Measurements from ENCODE around the gene COX11. TPM values are rescaled to one million over a fixed set of nuclear protein-coding genes. Genes with fewer than 3 reads are reported as not detected.

Gene COX11
- total RNA-seq, 2 experiments from 2014 or later, result 48.6 to 50.0 TPM

GRCh38 chr17:54951286-54951685 is 17.2 kb downstream of the COX11 start:
- Mint-ChIP-seq H3K27me3 (ENCODE audit: low read depth) (peaks cover 4% of the 10 kb centered on the region), H3K9me3 (no peaks in the 10 kb centered on the region), H3K36me3 (ENCODE audit: low read depth) (peaks cover 8% of the 10 kb centered on the region), H3K4me1 (ENCODE audit: low read depth) (no peaks in the 10 kb centered on the region), H3K4me3 (no peak overlapping the region), H3K27ac (no peak overlapping the region)
- intact Hi-C loops (cut with micrococcal nuclease), result no loop called here
- DNase-seq, result no peak
- CTCF ChIA-PET, result no interaction called here

- H3K27ac Mint-ChIP-seq, result no peak overlapping the region
- CTCF ChIA-PET, result no interaction called here
- peaks cover 8% of the 10 kb centered on the region for H3K36me3 Mint-ChIP-seq (ENCODE audit: low read depth)
- H3K4me3 Mint-ChIP-seq, result no peak overlapping the region
- H3K4me1 Mint-ChIP-seq (ENCODE audit: low read depth), result no peaks in the 10 kb centered on the region
- DNase-seq, result no peak
- H3K27me3 Mint-ChIP-seq (ENCODE audit: low read depth), result peaks cover 7% of the 10 kb centered on the region
- no peaks in the 10 kb centered on the region for H3K9me3 Mint-ChIP-seq
- intact Hi-C loops (cut with micrococcal nuclease), result no loop called here
Observed at GRCh38 chr17:54950116-54950515, 18.3 kb downstream of the COX11 start.

GRCh38 chr17:54948380-54948779 is 20.1 kb downstream of the COX11 start:
- no peak for DNase-seq
- H3K4me3 Mint-ChIP-seq, result no peak overlapping the region
- intact Hi-C loops (cut with micrococcal nuclease), result no loop called here
- no peaks in the 10 kb centered on the region for H3K4me1 Mint-ChIP-seq (ENCODE audit: low read depth)
- H3K36me3 Mint-ChIP-seq (ENCODE audit: low read depth), result peaks cover 8% of the 10 kb centered on the region
- CTCF ChIA-PET, result no interaction called here
- no peak overlapping the region for H3K27ac Mint-ChIP-seq
- peaks cover 7% of the 10 kb centered on the region for H3K27me3 Mint-ChIP-seq (ENCODE audit: low read depth)
- no peaks in the 10 kb centered on the region for H3K9me3 Mint-ChIP-seq

- H3K9me3 Mint-ChIP-seq, result no peaks in the 10 kb centered on the region
- H3K27ac Mint-ChIP-seq, result no peak overlapping the region
- DNase-seq, result no peak
- CTCF ChIA-PET, result no interaction called here
- intact Hi-C loops (cut with micrococcal nuclease), result no loop called here
- no peaks in the 10 kb centered on the region for H3K4me1 Mint-ChIP-seq (ENCODE audit: low read depth)
- H3K27me3 Mint-ChIP-seq (ENCODE audit: low read depth), result peaks cover 7% of the 10 kb centered on the region
- peaks cover 5% of the 10 kb centered on the region for H3K36me3 Mint-ChIP-seq (ENCODE audit: low read depth)
- no peak overlapping the region for H3K4me3 Mint-ChIP-seq
Observed at GRCh38 chr17:54947396-54947795, 21.1 kb downstream of the COX11 start.

- intact Hi-C loops (cut with micrococcal nuclease), result no loop called here
- no peak for DNase-seq
- Mint-ChIP-seq H3K36me3 (ENCODE audit: low read depth) (no peaks in the 10 kb centered on the region), H3K9me3 (no peaks in the 10 kb centered on the region), H3K27ac (no peak overlapping the region), H3K27me3 (ENCODE audit: low read depth) (peaks cover 7% of the 10 kb centered on the region), H3K4me1 (ENCODE audit: low read depth) (no peaks in the 10 kb centered on the region), H3K4me3 (no peak overlapping the region)
- CTCF ChIA-PET, result no interaction called here
Observed at GRCh38 chr17:54945671-54946070, 22.8 kb downstream of the COX11 start.

- H3K36me3 Mint-ChIP-seq (ENCODE audit: low read depth), result no peaks in the 10 kb centered on the region
- no peak overlapping the region for H3K4me3 Mint-ChIP-seq
- H3K27ac Mint-ChIP-seq, result no peak overlapping the region
- H3K4me1 Mint-ChIP-seq (ENCODE audit: low read depth), result no peaks in the 10 kb centered on the region
- no peak for DNase-seq
- H3K9me3 Mint-ChIP-seq, result no peaks in the 10 kb centered on the region
- peaks cover 7% of the 10 kb centered on the region for H3K27me3 Mint-ChIP-seq (ENCODE audit: low read depth)
- intact Hi-C loops (cut with micrococcal nuclease), result no loop called here
- CTCF ChIA-PET, result no interaction called here
Observed at GRCh38 chr17:54945231-54945630, 23.2 kb downstream of the COX11 start.

- DNase-seq, result no peak
- Mint-ChIP-seq H3K36me3 (ENCODE audit: low read depth) (no peaks in the 10 kb centered on the region), H3K9me3 (no peaks in the 10 kb centered on the region), H3K27ac (no peak overlapping the region), H3K4me3 (no peak overlapping the region), H3K4me1 (ENCODE audit: low read depth) (no peaks in the 10 kb centered on the region), H3K27me3 (ENCODE audit: low read depth) (peaks cover 7% of the 10 kb centered on the region)
- intact Hi-C loops (cut with micrococcal nuclease), result no loop called here
- CTCF ChIA-PET, result no interaction called here
Observed at GRCh38 chr17:54944796-54945195, 23.7 kb downstream of the COX11 start.

- H3K4me1 Mint-ChIP-seq (ENCODE audit: low read depth), result no peaks in the 10 kb centered on the region
- no peak overlapping the region for H3K27ac Mint-ChIP-seq
- no peaks in the 10 kb centered on the region for H3K9me3 Mint-ChIP-seq
- H3K36me3 Mint-ChIP-seq (ENCODE audit: low read depth), result no peaks in the 10 kb centered on the region
- intact Hi-C loops (cut with micrococcal nuclease), result no loop called here
- peaks cover 3% of the 10 kb centered on the region for H3K27me3 Mint-ChIP-seq (ENCODE audit: low read depth)
- H3K4me3 Mint-ChIP-seq, result no peak overlapping the region
- CTCF ChIA-PET, result no interaction called here
- DNase-seq, result no peak
Observed at GRCh38 chr17:54941285-54941684, 27.2 kb downstream of the COX11 start.

- Mint-ChIP-seq H3K36me3 (ENCODE audit: low read depth) (no peaks in the 10 kb centered on the region), H3K4me1 (ENCODE audit: low read depth) (no peaks in the 10 kb centered on the region), H3K27ac (no peak overlapping the region), H3K9me3 (no peaks in the 10 kb centered on the region), H3K27me3 (ENCODE audit: low read depth) (peaks cover 3% of the 10 kb centered on the region), H3K4me3 (no peak overlapping the region)
- CTCF ChIA-PET, result no interaction called here
- intact Hi-C loops (cut with micrococcal nuclease), result no loop called here
- no peak for DNase-seq
Observed at GRCh38 chr17:54937426-54937825, 31.0 kb downstream of the COX11 start.

GRCh38 chr17:54937018-54937417 is 31.4 kb downstream of the COX11 start:
- DNase-seq, result no peak
- Mint-ChIP-seq H3K4me3 (no peak overlapping the region), H3K27me3 (ENCODE audit: low read depth) (peaks cover 3% of the 10 kb centered on the region), H3K9me3 (no peaks in the 10 kb centered on the region), H3K27ac (no peak overlapping the region), H3K4me1 (ENCODE audit: low read depth) (no peaks in the 10 kb centered on the region), H3K36me3 (ENCODE audit: low read depth) (no peaks in the 10 kb centered on the region)
- intact Hi-C loops (cut with micrococcal nuclease), result no loop called here
- CTCF ChIA-PET, result no interaction called here

GRCh38 chr17:54935471-54935870 is 33.0 kb downstream of the COX11 start:
- CTCF ChIA-PET, result interaction anchor here (0.7 kb wide), 1 partner anchor 70 kb away, joined by 3 read pairs; no protein-coding TSS in a partner anchor
- H3K4me1 Mint-ChIP-seq (ENCODE audit: low read depth), result no peaks in the 10 kb centered on the region
- peaks cover 3% of the 10 kb centered on the region for H3K27me3 Mint-ChIP-seq (ENCODE audit: low read depth)
- DNase-seq, result no peak
- intact Hi-C loops (cut with micrococcal nuclease), result no loop called here
- no peaks in the 10 kb centered on the region for H3K9me3 Mint-ChIP-seq
- H3K4me3 Mint-ChIP-seq, result no peak overlapping the region
- H3K36me3 Mint-ChIP-seq (ENCODE audit: low read depth), result no peaks in the 10 kb centered on the region
- no peak overlapping the region for H3K27ac Mint-ChIP-seq

GRCh38 chr17:54933921-54934320 is 34.5 kb downstream of the COX11 start:
- no peak overlapping the region for H3K27ac Mint-ChIP-seq
- no peaks in the 10 kb centered on the region for H3K9me3 Mint-ChIP-seq
- no peaks in the 10 kb centered on the region for H3K36me3 Mint-ChIP-seq (ENCODE audit: low read depth)
- CTCF ChIA-PET, result no interaction called here
- intact Hi-C loops (cut with micrococcal nuclease), result no loop called here
- DNase-seq, result no peak
- H3K27me3 Mint-ChIP-seq (ENCODE audit: low read depth), result peaks cover 3% of the 10 kb centered on the region
- H3K4me3 Mint-ChIP-seq, result no peak overlapping the region
- no peaks in the 10 kb centered on the region for H3K4me1 Mint-ChIP-seq (ENCODE audit: low read depth)

- H3K4me3 Mint-ChIP-seq, result no peak overlapping the region
- no peaks in the 10 kb centered on the region for H3K9me3 Mint-ChIP-seq
- H3K27ac Mint-ChIP-seq, result no peak overlapping the region
- CTCF ChIA-PET, result no interaction called here
- H3K36me3 Mint-ChIP-seq (ENCODE audit: low read depth), result no peaks in the 10 kb centered on the region
- intact Hi-C loops (cut with micrococcal nuclease), result no loop called here
- H3K27me3 Mint-ChIP-seq (ENCODE audit: low read depth), result peaks cover 5% of the 10 kb centered on the region
- H3K4me1 Mint-ChIP-seq (ENCODE audit: low read depth), result no peaks in the 10 kb centered on the region
- DNase-seq, result no peak
Observed at GRCh38 chr17:54932711-54933110, 35.7 kb downstream of the COX11 start.

GRCh38 chr17:54927525-54927924 is 40.9 kb downstream of the COX11 start:
- Mint-ChIP-seq H3K36me3 (ENCODE audit: low read depth) (no peaks in the 10 kb centered on the region), H3K4me1 (ENCODE audit: low read depth) (no peaks in the 10 kb centered on the region), H3K27me3 (ENCODE audit: low read depth) (peaks cover 5% of the 10 kb centered on the region), H3K27ac (no peak overlapping the region), H3K4me3 (no peak overlapping the region), H3K9me3 (no peaks in the 10 kb centered on the region)
- CTCF ChIA-PET, result no interaction called here
- intact Hi-C loops (cut with micrococcal nuclease), result no loop called here
- no peak for DNase-seq

All from activated naive CD4-positive, alpha-beta T cell treated with anti-CD3 and anti-CD28 coated beads for 36 hours (primary cell).